Tibial nerve (tissue), 4 donors: ENCODE data around the gene AKT2.

ENCODE experiments used
- CTCF ChIP-seq, 5 experiments: fragments of 200-600 bp in 3 of 5; fragments of 450-650 bp in 2 of 5; sonication (generic) in 3 of 5; IDR thresholded peaks; one replicate each; pipeline ENCODE4 v1.5.1; 2016 to 2019; ENCODE audit warnings: antibody characterized with exemption in 5 of 5, mild to moderate bottlenecking in 3 of 5, moderate library complexity in 2 of 5
- EP300 ChIP-seq, 2 donors: sonication (generic); formaldehyde crosslinking; IDR thresholded peaks; one replicate each; pipeline ENCODE4 v1.6.1; 2017; ENCODE audit warnings: antibody characterized with exemption in 2 of 2, mild to moderate bottlenecking in 1 of 2
- POLR2A ChIP-seq, 2 donors: fragments of 450-650 bp; IDR thresholded peaks; one replicate each; pipeline ENCODE4 v1.6.1; 2017; ENCODE audit warnings: antibody characterized with exemption in 2 of 2, mild to moderate bottlenecking in 2 of 2, moderate library complexity in 2 of 2

GRCh38 chr19:40229926-40230417 lies 55.2 kb downstream of the AKT2 start:
- TF ChIP-seq POLR2A (IDR thresholded peaks at IDR 0.05) (no peak), CTCF (IDR thresholded peaks at IDR 0.05) (no peak), EP300 (IDR thresholded peaks at IDR 0.05) (no peak)
